ENCODE data around the gene NCK1.
"Not testable (repeated sequence)": the region's sequence is repeated elsewhere in the genome, so short reads cannot be mapped to it uniquely, and the experiment has no call there.

Gene NCK1

GRCh38 chr3:136958939-136959338, 96.9 kb downstream of the NCK1 start:
- no peak for TF ChIP-seq CTCF (IDR thresholded peaks at IDR 0.05; ENCODE audit: extremely low read depth, missing control alignments)
- DNase-seq (ENCODE audit: low spot score) = no peak

GRCh38 chr3:136959599-136959998, 97.6 kb downstream of the NCK1 start:
- no peak for TF ChIP-seq CTCF (IDR thresholded peaks at IDR 0.05; ENCODE audit: extremely low read depth, missing control alignments)
- DNase-seq (ENCODE audit: low spot score) = no peak

DNA sequence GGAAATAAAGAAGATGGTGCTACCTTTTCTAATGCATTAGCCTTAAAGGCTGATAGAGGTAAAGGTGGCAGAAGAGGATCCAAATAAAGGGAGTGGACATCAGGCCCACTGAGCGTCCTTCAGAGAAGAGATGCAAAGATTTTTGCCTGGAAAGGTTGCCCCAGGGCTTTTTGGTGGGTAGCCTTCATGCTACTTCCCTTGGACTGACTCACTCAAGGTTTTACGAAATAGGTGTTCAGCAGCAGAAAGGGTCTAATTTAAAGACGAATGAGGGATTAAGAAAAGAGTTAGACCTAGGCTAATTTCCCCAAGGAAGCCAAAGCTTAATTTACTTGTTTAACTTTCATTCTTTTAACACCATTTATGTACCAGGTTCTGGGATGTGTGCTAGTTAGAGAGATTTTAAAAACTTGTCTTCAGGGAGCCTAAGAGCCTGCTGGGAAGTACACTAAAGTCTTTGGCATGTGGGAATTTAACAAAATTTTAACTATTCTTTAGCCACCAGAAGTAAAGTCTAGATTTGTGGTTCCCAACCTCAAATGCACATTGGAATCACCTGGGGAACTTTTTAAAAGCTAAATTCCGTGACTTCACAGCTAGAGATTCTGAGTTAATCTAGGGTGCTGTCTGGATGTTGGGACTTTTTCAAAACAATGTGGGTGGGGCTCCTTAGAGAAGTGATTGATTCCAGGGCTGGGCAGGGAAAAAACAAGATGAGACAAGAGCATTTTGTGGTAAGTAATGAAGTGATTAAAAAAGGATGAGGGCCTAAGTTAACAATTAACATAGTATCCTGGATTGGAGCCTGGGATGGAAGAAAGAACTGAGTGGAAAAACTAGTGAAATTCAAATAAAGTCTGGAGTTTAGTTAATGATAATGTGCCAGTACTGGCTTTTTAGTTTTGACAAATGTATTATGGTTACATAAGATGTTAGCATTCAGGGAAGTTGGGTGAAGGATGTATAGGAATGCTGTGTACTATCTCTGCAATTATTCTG, 99.1 kb downstream of the NCK1 start:
- no peak for TF ChIP-seq CTCF (IDR thresholded peaks at IDR 0.05; ENCODE audit: extremely low read depth, missing control alignments)
- no peak for DNase-seq (ENCODE audit: low spot score)

GRCh38 chr3:136962927-136963326, 100.9 kb downstream of the NCK1 start:
- DNase-seq (ENCODE audit: low spot score) = no peak
- no peak for TF ChIP-seq CTCF (IDR thresholded peaks at IDR 0.05; ENCODE audit: extremely low read depth, missing control alignments)

DNA sequence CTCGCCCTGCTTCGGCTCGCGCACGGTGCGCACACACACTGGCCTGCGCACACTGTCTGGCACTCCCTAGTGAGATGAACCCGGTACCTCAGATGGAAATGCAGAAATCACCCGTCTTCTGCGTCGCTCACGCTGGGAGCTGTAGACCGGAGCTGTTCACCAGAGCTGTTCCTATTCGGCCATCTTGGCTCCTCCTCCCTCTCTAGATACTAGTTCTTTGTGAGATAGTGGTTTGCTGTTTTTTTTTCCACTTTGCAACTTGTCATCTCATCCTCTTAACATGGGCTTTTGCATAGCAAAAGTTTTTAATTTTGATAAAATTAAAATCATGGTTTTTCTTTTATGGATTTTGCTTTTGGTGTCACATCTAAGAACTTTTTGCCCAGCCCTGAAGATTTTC, 107.5 kb downstream of the NCK1 start:
- DNase-seq (ENCODE audit: low spot score) = not testable (repeated sequence)

- no peak for DNase-seq (ENCODE audit: low spot score)
- TF ChIP-seq CTCF (IDR thresholded peaks at IDR 0.05; ENCODE audit: extremely low read depth, missing control alignments) = no peak
These were observed 111.3 kb downstream of the NCK1 start for GRCh38 chr3:136973352-136973751.

- TF ChIP-seq CTCF (IDR thresholded peaks at IDR 0.05; ENCODE audit: extremely low read depth, missing control alignments) = no peak
- no peak for DNase-seq (ENCODE audit: low spot score)
These were observed 112.7 kb downstream of the NCK1 start for GRCh38 chr3:136974670-136975069.

DNA sequence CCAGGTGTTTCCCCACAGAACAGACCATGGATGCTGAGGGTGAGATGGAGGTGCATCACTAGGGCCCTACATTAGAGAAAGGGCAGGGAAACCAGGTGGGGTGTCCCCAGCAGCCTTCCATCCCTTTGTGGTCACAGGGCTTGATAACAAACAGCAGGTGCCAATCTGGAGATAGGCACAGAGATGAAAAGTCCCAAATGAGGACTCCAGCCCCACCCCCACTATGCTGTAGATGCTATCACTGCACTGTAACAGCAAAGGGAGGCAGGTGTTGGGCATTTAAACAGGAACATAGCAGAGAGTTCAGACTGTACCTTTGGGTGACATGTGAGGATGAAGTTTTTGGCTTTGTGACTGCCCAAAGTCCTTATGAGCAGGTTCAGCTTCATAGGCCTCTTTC, 117.2 kb downstream of the NCK1 start:
- no peak for DNase-seq (ENCODE audit: low spot score)
- no peak for TF ChIP-seq CTCF (IDR thresholded peaks at IDR 0.05; ENCODE audit: extremely low read depth, missing control alignments)

Measured in GM20000 (cell line).